Progenitor cell of endocrine pancreas (in vitro differentiated cells): ENCODE measurements around the gene TWIST2. TPM values are rescaled to one million over a fixed set of nuclear protein-coding genes. Genes with fewer than 3 reads are reported as not detected.
A peak's percentile ranks its signal among the peaks of the same experiment; 100 is the strongest.

Experiments
- DNase-seq: peaks from one replicate; pipeline ENCODE4 v3.0.0; 2021; ENCODE audit warnings: low spot score; ENCODE audit not compliant: unreplicated experiment
- H3K27ac Mint-ChIP-seq: 2 replicates; pipeline ENCODE4 v1.8.0; 2021; ENCODE audit warnings: mild to moderate bottlenecking, moderate library complexity, mixed read lengths
- H3K27me3 Mint-ChIP-seq: 2 replicates; pipeline ENCODE4 v1.8.0; 2021; ENCODE audit warnings: mixed read lengths
- H3K36me3 Mint-ChIP-seq: 2 replicates; pipeline ENCODE4 v1.8.0; 2022; ENCODE audit warnings: mixed read lengths; ENCODE audit not compliant: insufficient read depth
- H3K4me1 Mint-ChIP-seq: 2 replicates; pipeline ENCODE4 v1.8.0; 2021; ENCODE audit warnings: low read depth, mixed read lengths
- H3K4me3 Mint-ChIP-seq: 2 replicates; pipeline ENCODE4 v1.8.0; 2021; ENCODE audit warnings: low read depth, mild to moderate bottlenecking, moderate library complexity, mixed read lengths
- H3K9me3 Mint-ChIP-seq: 2 replicates; pipeline ENCODE4 v1.8.0; 2021; ENCODE audit warnings: low read depth, mixed read lengths
- CTCF ChIP-seq: fragments of 200-600 bp; sonication (generic); IDR thresholded peaks from one replicate; pipeline ENCODE4 v1.5.0; 2021; ENCODE audit warnings: antibody characterized with exemption, mild to moderate bottlenecking; ENCODE audit not compliant: unreplicated experiment
- long read RNA-seq: library from polyadenylated mRNA; unstranded; transcript quantifications from one replicate; pipeline ENCODE4 v2.0.0, GENCODE V29; 2020
- total RNA-seq: library from RNA; stranded (reverse); gene quantifications from 2 replicates; pipeline ENCODE4 v1.2.1, GENCODE V29; 2021

TWIST2 gene
- total RNA-seq: not detected in 2 replicates
- long read RNA-seq: 0 reads

- H3K9me3 Mint-ChIP-seq: no peaks in the 10 kb centered on the region
- no peak within 1 kb of the TSS for H3K27ac Mint-ChIP-seq
- no peak for DNase-seq
- H3K27me3 Mint-ChIP-seq: peaks cover 75% of the 10 kb centered on the region
- TF ChIP-seq CTCF: no peak
- H3K4me1 Mint-ChIP-seq: peaks cover 6% of the 10 kb centered on the region
- peak within 1 kb of the TSS; percentile 48 for H3K4me3 Mint-ChIP-seq
- no peaks in the 10 kb centered on the region for H3K36me3 Mint-ChIP-seq
These were observed at the start of gene TWIST2 for GRCh38 chr2:238847841-238848690. TWIST2 (plus strand) TSS chr2:238848085; CDS start chr2:238848216, 131 bp downstream.

GRCh38 chr2:238801791-238802190, 46.1 kb upstream of the TWIST2 start:
- no peak for TF ChIP-seq CTCF
- H3K27me3 Mint-ChIP-seq: peaks cover 56% of the 10 kb centered on the region
- H3K36me3 Mint-ChIP-seq: no peaks in the 10 kb centered on the region
- no peaks in the 10 kb centered on the region for H3K4me1 Mint-ChIP-seq
- no peak for DNase-seq
- no peak overlapping the region for H3K4me3 Mint-ChIP-seq
- H3K9me3 Mint-ChIP-seq: no peaks in the 10 kb centered on the region
- no peak overlapping the region for H3K27ac Mint-ChIP-seq

GRCh38 chr2:238802957-238803356, 44.9 kb upstream of the TWIST2 start:
- no peak for DNase-seq
- no peak for TF ChIP-seq CTCF
- Mint-ChIP-seq H3K27ac (no peak overlapping the region), H3K9me3 (no peaks in the 10 kb centered on the region), H3K27me3 (peaks cover 44% of the 10 kb centered on the region), H3K4me1 (no peaks in the 10 kb centered on the region), H3K36me3 (no peaks in the 10 kb centered on the region), H3K4me3 (no peak overlapping the region)

GRCh38 chr2:238803996-238804870, 43.7 kb upstream of the TWIST2 start:
- Mint-ChIP-seq H3K27ac (no peak overlapping the region), H3K4me1 (no peaks in the 10 kb centered on the region), H3K36me3 (no peaks in the 10 kb centered on the region), H3K4me3 (no peak overlapping the region), H3K9me3 (peaks cover 9% of the 10 kb centered on the region), H3K27me3 (peaks cover 45% of the 10 kb centered on the region)
- DNase-seq: no peak
- TF ChIP-seq CTCF: no peak

- Mint-ChIP-seq H3K36me3 (no peaks in the 10 kb centered on the region), H3K27ac (no peak overlapping the region), H3K9me3 (peaks cover 10% of the 10 kb centered on the region), H3K4me3 (no peak overlapping the region), H3K4me1 (no peaks in the 10 kb centered on the region), H3K27me3 (peaks cover 35% of the 10 kb centered on the region)
- no peak for TF ChIP-seq CTCF
- DNase-seq: no peak
These were observed 39.1 kb upstream of the TWIST2 start for GRCh38 chr2:238808761-238809160.
